Sigmoid colon (tissue), 4 donors: ENCODE results near the gene RPS5.

Experiments
- EP300 ChIP-seq, 4 donors: sonication (generic); formaldehyde crosslinking; IDR thresholded peaks; one replicate each; pipeline ENCODE4 v1.6.1; 2017; ENCODE audit warnings: antibody characterized with exemption in 4 of 4
- POLR2A ChIP-seq, 2 donors: fragments of 450-650 bp; IDR thresholded peaks; one replicate each; pipeline ENCODE4 v1.6.1; 2016; ENCODE audit warnings: antibody characterized with exemption in 2 of 2, mild to moderate bottlenecking in 2 of 2, moderate library complexity in 2 of 2
- POLR2AphosphoS5 ChIP-seq, 4 donors: sonication (generic); formaldehyde crosslinking; IDR thresholded peaks; one replicate each; pipeline ENCODE4 v1.6.1; 2017; ENCODE audit warnings: antibody characterized with exemption in 4 of 4
- TF ChIP-seq, protein P1 (sequence below), 4 experiments: fragments of 450-650 bp in 3 of 4; fragments of 200-600 bp in 1 of 4; IDR thresholded peaks; one replicate each; pipeline ENCODE4 v1.5.1; 2016 to 2019; ENCODE audit warnings: antibody characterized with exemption in 4 of 4, mild to moderate bottlenecking in 3 of 4, moderate library complexity in 2 of 4

DNA sequence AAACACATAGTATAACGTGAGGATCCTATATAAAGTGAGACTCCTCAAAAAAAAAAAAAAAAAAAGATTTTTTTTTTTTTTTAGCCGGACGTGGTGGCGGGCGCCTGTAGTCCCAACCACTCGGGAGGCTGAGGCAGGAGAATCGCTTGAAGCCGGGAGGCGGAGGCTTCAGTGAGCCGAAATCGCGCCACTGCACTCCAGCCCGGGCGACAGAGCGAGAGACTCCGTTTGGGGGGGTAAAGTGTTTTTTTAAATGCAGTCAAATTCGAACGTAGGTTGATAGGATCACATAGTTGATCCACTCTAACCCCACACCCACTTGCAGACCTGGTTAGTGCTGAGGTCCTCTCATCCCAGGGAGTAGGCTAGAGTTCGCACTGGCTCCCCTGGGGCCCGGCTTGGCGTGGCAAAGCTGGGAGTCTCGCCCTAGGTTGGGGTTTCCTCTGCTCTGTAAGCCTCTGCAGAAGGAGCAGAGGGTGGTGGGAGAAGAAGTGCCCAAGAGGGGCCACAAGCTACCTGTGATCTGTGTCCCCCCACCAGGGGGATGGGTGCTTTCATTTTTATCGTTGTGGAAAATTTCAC lies 14.9 kb downstream of the RPS5 start:
- TF ChIP-seq POLR2A (IDR thresholded peaks at IDR 0.05) (no peak), POLR2AphosphoS5 (IDR thresholded peaks at IDR 0.05) (no peak), EP300 (IDR thresholded peaks at IDR 0.05) (no peak)
- TF ChIP-seq, protein P1, sequence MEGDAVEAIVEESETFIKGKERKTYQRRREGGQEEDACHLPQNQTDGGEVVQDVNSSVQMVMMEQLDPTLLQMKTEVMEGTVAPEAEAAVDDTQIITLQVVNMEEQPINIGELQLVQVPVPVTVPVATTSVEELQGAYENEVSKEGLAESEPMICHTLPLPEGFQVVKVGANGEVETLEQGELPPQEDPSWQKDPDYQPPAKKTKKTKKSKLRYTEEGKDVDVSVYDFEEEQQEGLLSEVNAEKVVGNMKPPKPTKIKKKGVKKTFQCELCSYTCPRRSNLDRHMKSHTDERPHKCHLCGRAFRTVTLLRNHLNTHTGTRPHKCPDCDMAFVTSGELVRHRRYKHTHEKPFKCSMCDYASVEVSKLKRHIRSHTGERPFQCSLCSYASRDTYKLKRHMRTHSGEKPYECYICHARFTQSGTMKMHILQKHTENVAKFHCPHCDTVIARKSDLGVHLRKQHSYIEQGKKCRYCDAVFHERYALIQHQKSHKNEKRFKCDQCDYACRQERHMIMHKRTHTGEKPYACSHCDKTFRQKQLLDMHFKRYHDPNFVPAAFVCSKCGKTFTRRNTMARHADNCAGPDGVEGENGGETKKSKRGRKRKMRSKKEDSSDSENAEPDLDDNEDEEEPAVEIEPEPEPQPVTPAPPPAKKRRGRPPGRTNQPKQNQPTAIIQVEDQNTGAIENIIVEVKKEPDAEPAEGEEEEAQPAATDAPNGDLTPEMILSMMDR (IDR thresholded peaks at IDR 0.05): no peak
